Transverse colon (tissue), 4 donors: Measurements from ENCODE around the gene ADAMTSL4.

Source experiments
- EP300 ChIP-seq: sonication (generic); formaldehyde crosslinking; IDR thresholded peaks from one replicate; pipeline ENCODE4 v1.6.1; 2017; ENCODE audit warnings: antibody characterized with exemption, low read depth
- POLR2A ChIP-seq: fragments of 450-650 bp; IDR thresholded peaks from one replicate; pipeline ENCODE4 v1.6.1; 2016; ENCODE audit warnings: antibody characterized with exemption, mild to moderate bottlenecking, moderate library complexity
- POLR2AphosphoS5 ChIP-seq, 3 donors: sonication (generic); formaldehyde crosslinking; IDR thresholded peaks; one replicate each; pipeline ENCODE4 v1.6.1; 2016; ENCODE audit warnings: antibody characterized with exemption in 3 of 3
- TF ChIP-seq, protein P1 (sequence below), 5 experiments: fragments of 200-600 bp in 3 of 5; fragments of 450-650 bp in 2 of 5; sonication (generic) in 3 of 5; IDR thresholded peaks; 1 replicate in 2 of 5; 2 replicates in 3 of 5; pipeline ENCODE4 v1.5.1; 2016 to 2017; ENCODE audit warnings: antibody characterized with exemption in 5 of 5, inconsistent platforms in 3 of 5, mild to moderate bottlenecking in 2 of 5, moderate library complexity in 1 of 5

DNA sequence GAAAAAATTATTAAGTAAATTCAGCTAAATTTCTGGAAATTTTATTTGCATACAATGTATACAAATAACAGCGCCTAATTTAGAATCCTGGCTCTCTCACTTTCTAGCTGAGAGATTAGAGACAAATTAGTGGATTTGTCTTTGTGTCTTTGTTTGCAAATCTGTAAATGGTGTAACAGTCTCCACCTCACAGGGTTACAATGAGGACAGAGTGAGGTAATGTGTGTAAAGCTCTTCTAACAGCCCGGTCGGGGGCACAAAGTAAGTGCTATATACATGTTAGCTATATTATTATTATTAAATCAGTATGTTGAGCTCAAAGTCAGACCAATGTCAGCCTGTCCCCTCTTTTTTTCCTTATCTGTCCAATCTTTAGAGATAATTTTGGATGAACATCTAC lies 5.0 kb upstream of the ADAMTSL4 start:
- no peak for TF ChIP-seq POLR2A
- TF ChIP-seq, protein P1, sequence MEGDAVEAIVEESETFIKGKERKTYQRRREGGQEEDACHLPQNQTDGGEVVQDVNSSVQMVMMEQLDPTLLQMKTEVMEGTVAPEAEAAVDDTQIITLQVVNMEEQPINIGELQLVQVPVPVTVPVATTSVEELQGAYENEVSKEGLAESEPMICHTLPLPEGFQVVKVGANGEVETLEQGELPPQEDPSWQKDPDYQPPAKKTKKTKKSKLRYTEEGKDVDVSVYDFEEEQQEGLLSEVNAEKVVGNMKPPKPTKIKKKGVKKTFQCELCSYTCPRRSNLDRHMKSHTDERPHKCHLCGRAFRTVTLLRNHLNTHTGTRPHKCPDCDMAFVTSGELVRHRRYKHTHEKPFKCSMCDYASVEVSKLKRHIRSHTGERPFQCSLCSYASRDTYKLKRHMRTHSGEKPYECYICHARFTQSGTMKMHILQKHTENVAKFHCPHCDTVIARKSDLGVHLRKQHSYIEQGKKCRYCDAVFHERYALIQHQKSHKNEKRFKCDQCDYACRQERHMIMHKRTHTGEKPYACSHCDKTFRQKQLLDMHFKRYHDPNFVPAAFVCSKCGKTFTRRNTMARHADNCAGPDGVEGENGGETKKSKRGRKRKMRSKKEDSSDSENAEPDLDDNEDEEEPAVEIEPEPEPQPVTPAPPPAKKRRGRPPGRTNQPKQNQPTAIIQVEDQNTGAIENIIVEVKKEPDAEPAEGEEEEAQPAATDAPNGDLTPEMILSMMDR (IDR thresholded peaks at IDR 0.05): no peak
- no peak for TF ChIP-seq EP300
- no peak for TF ChIP-seq POLR2AphosphoS5 (IDR thresholded peaks at IDR 0.05)
